Brain pericyte (primary cell): Measurements from ENCODE around the gene DDC.

Experiments used
- DNase-seq: peaks from one replicate; pipeline ENCODE4 v3.0.0-alpha.2; 2012; ENCODE audit warnings: low read depth, low spot score

The DDC gene, protein sequence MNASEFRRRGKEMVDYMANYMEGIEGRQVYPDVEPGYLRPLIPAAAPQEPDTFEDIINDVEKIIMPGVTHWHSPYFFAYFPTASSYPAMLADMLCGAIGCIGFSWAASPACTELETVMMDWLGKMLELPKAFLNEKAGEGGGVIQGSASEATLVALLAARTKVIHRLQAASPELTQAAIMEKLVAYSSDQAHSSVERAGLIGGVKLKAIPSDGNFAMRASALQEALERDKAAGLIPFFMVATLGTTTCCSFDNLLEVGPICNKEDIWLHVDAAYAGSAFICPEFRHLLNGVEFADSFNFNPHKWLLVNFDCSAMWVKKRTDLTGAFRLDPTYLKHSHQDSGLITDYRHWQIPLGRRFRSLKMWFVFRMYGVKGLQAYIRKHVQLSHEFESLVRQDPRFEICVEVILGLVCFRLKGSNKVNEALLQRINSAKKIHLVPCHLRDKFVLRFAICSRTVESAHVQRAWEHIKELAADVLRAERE

DNA sequence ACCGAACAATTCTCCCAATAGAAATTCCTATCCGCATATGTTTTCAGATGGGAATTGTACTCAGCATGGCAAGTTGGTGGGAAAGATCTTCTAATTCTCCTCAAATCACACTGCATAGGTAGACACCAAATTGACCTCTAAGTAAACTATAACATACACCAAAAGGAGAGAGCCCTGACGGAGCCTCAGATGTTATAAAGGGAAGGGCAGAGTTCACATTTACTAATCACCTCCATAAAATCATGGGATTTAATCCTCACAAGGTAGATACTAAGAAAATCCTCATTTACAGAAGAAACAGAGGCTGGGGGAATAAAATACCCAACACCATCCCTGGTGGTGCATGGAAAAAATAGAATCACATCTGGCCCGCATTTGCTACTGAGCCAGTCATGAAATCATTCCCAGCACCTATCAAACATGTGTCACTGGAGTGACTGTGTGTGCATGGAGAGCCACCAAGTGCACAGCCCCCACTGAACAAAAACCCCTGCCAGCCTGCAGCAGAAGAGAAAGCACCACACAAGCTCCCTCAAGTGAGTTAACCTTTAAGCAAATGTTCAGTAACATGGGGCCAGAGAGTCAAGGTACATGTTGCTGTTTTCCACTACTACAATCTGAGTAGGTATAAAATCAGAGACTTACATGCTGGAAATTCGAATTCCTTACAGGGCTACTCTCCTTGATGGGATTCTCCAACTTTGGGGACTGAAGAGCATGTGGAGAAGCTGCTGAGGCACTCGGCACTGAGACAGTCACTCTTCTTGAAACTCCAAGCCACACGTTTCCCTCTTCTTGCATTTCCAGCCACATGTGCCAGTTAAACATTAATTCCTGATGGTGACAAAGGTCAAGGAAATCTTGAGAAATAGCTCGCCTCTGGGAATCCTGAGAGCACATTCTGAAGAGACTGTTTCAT is at the start of gene DDC:
Gene DDC, minus strand, starts transcription at position 766 of the 919 bp plus-strand sequence. CDS start 21,320 bp downstream, outside the sequence.
- DNase-seq, result no peak

DNA sequence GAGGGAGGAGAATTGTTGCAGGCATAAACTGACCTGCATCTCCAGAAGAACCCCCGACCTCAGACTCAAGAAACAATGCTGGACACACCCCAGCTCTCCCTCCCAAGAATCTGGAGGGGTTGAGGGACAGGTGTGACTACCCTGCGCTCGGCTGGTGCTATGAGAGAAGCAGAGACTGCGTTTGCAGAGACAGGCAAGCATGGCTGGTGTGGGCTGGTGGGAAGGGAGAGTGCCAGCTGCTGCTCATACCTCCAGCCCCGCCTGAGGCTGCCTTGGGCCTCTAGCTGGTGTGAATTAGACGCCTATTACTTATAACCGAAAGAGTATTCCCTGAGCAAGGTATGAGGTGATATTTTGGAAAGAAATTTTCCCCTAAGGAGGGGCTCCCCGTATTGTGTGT is 48.3 kb upstream of the DDC start:
- no peak for DNase-seq

DNA sequence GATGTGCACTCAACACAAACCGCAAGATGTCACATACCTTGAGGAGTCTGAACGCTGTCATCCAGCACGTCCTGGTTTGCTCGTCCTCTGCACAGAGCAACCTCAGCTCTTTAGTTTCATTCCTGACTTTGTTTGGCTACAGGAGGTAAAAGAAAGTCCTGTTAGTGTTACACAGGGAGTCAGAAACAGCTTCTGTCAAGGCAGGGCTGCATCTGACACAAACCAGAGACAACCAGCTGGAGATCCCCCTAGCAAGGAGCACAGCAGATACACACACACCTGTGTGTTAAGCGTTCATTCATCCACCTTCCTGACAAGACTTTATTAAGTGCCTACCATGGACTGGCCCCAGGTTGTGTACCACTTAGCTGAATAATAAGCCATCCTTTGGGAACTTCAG is 47.5 kb upstream of the DDC start:
- no peak for DNase-seq

DNA sequence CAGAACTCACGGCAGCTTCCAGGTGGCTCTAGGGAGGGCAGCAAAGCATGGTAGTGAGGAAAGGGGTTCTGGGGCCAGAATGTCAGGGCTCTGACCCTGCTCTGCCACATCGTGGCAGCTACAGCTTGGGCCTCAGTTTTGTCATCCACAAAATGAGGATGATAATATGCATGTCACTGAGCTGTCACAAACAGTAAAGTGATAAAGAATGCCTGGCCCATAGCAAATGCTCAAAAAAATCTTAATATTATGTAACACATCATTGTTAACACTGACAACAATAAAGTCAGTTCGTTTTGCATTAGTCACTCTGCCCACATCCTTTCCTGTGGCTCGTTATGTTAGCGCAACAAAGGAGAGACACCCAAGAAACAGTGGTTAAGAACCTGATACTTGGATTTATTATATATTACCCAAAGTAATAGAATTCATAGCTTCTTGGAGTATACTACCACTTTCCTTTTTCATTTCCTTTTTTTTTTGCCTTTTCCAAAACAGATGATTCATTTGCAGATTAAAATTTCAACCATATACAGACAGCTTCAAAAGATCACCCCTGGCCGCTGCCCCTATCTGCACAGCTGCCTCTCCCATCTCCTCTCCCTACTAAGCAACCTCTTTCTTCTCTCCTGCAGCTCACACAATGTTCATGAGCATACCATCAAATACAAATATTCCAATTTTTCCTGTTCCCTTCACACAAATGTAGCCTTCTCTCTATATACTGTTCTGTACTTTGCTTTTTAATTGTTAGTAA is 45.5 kb upstream of the DDC start:
- DNase-seq, result no peak

DNA sequence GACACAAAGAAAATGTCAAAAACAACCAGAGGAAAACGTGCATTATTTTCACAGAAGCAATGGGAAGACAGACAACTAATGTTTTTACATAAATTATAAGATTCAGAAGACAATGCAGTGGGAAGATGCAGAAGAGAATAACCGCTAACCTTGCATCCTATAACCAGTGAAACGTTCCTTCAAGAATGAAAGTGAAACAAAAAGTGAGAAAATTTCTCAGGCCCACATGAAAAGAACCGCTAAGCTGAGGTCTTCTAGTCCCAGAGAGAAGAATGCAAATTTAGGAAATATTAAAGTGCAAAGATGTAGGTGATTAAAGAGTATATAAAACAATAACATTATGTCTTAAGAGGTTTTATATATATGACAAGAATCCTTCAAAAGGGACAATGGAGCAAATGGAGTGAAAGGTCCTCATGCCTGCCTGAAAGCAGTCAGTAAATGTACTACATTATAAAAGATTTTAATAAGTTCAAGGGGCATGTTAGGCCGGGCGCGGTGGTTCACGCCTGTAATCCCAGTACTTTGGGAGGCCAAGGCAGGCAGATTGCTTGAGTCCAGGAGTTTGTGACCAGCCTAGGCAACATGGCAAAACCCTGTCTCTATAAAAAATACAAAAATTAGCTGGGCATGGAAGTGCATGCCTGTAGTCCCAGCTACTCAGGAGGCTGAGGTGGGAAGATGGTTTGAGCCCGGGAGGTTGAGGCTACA is 43.1 kb upstream of the DDC start:
- DNase-seq, result no peak

DNA sequence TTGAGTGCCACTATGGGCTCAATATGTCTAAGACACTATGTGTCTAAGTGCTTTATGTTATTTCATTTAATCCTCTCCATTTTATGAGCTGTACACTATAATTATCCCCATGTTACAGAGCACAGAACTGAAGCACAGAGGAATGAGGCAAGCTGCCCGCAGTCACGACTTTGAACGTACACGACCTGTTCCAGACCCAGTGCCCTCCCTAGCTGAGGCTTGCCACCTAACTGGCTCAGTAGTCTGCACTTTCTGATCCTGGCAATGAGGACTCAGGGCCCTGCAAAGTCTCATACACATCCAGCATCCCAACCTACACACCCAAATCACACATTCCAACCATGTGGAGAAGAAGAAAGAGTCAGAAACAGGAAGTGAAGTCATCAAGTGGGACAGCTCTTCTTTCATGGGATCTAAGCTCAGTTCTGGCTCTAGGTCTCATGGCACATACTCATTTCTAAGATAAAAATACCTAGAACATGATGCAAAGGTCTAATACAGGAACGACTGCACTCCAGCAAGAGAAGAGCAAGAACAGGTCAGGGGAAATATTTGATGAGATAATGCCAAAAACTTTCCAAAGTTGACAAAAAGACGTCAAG is 42.4 kb upstream of the DDC start:
- no peak for DNase-seq

DNA sequence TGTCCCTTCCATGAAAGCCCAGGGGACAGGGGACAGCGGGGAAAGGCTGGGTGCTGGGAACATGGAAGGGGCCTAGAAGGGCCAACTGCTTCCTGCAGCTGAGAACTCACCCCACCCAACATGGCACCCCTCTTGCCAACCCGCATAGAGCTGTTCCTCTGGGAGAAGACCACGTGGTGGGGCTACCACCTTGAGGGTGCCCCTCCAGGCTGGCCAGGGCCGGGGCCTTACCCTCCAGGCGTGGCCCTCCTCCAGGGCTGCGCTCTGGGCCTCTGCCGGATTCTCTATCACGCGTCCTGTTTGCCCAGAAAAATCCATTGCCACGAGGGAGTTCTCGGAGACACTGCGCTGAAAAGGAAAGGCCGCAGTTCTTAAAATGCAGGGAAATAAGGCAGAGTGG is 39.9 kb upstream of the DDC start:
- no peak for DNase-seq

DNA sequence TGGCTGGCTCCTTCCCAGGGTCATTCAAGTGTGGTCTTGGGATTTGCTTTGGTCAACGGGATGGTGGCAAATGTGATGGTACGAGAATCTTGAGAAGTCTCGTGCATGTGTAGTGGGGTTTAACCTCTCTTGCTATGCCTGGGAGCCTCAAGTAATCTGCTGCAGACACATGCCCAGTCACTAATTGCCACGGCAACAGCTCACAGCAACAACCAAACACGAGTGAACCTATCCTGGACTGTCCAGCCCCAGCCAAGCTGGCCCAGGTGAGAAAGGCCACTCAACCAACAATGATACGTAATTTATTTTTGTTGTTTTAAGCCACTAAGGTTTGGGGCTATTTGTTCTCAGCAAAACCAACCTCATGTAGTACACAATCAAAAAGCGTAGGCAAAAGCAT is 38.1 kb upstream of the DDC start:
- DNase-seq, result no peak

DNA sequence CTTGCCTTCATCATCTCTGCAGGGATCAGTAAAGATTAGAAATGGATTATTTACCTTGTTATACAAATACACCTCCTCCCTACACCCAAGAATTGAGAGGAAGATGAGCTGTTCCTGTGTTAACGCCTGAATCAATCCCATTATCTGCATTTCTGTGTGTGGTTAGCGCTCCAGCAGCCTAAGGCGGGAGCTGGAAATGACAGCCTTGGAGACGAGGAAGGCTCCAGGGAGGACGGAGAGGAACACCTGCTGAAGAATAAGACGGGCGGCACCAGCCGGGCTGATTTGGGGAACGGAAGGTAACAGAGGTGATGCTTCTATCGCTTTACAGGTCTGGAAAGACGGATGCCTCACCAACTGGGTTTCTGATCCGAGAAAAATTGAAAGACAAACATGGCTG is 34.2 kb upstream of the DDC start:
- no peak for DNase-seq

DNA sequence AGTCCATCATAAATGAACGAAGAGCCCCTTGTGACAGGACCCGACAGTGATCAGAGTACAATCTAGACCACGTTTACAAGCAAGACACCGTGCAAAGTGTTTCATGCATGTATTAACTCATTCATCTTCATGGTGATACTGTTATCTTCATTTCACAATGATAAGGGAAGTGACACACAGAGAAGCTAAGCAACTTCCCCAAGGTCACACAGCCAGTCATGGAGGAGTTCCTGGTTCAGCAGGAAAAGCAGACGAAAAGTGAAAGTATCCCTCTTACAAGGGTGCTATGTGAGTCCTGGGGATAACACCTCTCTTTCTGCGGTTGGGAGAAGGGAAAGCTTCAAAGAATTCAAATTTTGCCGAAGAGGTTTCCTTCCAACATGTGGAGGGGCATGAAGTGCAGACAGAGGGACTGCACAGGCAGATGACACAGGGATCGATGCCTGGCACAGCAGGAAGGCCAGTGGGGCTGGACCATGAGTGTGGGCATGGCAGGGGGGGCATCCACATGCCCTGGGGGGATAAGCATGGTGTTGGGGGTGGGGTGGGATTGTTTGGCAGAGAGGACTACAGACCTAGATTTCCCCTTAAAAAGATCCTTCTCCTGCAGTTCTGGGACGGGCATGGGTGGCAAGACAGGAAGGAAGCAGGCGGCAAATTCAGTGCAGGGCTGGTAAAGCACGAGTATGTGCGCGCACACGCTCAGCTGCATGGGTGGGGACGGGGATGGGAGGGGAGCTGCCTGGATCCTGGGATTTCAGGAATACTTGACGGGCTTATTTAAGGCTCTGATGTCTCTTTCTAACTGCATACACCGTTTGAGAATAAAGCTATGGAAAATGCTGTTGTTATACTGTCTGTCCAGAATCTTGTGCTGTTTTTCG is 33.5 kb upstream of the DDC start:
- DNase-seq, result no peak

DNA sequence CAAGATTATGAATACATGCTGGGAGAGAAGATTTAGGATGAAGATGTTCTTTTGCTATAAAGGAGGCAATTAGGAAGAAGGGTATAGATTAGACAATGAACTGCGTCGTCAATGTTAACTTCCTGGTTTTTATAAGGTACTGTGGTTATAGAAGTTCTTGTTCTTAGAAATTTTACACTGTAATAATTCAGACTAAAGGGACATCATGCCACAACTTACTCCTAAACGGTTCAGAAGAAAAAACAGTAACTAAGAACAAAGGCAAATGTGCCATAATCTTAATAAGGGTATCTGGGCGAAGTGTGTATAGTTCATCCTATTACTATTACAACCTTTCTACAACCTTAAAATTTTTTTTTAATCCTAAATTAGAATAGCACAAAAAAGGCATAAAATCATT is 31.3 kb upstream of the DDC start:
- DNase-seq, result no peak

DNA sequence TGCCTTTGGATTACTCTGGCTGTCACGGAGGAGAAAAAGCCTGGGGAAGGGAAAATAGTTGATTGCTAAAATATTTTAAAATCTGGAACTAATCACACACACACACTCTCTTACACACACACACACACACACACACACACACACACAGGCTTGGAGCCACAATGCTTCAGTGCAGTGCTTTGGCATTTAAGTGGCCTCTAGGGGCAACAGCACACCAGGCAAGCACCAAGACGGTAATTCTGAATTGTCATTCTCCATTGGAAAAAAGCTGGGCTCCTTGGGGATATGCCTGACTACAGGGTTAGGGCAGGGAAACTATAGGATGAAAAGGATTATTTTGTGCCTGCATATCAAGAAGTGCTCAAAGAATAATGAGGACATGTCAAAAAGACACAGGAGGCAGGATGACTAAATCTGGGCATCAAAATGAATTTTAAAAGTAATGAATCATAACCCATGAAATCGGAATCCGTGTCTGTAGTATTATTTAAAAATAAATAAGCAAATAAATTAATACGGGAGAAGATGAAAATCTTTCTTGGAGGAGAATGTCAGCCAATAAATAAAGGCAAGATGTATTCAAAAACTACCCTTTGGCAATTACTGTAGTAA is 30.4 kb upstream of the DDC start:
- DNase-seq, result no peak

DNA sequence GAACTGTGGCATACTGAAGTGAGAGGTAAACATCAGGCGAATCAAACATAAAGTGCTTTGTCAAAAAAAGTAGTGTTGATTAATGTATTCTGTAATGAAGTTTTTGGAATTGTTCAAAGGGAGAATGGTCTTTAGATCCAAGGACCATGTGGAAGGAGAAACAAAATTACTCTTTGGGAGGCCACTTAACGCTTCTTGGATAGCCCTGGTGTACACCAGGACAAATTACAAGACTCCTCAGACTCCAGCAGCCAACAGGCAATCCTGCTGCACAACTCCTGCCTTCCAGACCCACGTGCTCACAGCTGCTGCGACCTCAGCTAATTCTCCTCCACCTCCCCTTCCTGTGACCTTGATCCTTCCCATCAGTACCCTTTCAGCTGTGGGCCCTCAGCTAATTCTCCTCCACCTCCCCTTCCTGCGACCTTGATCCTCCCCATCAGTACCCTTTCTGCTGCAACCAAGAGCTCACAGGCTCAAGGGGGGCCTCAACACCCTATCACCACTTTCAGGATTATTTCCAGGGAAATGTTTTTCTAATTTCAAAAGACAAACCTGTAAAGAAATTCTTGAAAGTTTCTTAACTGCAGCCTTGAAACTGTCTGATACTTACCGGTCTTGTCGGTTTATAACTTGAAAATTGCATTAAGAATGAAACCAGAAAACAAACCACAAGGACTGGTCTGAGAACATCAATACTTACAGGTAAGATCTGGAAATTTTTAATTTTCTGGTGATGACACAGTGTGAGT is 29.7 kb upstream of the DDC start:
- DNase-seq, result no peak

DNA sequence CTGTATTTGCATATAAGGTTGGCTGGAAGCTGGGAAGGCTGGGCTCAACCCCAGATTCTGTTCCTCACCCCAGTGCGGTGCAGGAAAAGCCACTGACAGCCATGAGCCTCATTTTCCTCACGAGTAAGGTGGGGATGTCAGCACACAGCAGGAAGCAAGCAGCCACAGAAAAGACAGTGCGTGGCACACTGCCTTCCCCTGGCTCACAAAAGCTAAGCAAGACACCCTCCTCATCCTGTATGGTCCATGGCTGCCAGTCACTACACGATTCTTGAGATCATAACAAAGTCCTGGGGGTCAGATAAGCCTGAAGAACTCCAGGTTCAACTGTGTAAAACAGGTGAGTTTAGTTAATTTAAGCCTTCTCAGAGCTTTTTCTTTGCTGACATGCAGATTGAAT is 28.9 kb upstream of the DDC start:
- no peak for DNase-seq

DNA sequence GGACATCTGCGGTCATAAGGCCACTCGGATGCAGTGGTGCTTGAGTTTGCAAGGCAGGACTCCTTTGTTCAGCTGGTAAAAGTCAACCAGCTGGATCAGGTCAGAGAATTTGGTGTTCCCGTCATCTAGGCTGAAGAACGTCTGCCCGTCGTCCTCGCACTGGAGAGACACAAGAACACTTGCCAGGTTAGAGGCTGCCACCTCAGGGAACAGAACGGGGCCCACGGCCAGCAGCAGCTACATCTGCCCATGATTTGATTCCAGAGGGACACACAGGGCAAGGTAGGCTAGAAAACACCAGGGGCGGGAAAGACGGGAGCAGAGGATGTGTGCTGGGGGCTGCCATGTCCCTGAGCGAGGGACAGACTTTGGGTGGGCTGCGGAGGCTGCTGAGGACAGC is 27.7 kb upstream of the DDC start:
- no peak for DNase-seq

DNA sequence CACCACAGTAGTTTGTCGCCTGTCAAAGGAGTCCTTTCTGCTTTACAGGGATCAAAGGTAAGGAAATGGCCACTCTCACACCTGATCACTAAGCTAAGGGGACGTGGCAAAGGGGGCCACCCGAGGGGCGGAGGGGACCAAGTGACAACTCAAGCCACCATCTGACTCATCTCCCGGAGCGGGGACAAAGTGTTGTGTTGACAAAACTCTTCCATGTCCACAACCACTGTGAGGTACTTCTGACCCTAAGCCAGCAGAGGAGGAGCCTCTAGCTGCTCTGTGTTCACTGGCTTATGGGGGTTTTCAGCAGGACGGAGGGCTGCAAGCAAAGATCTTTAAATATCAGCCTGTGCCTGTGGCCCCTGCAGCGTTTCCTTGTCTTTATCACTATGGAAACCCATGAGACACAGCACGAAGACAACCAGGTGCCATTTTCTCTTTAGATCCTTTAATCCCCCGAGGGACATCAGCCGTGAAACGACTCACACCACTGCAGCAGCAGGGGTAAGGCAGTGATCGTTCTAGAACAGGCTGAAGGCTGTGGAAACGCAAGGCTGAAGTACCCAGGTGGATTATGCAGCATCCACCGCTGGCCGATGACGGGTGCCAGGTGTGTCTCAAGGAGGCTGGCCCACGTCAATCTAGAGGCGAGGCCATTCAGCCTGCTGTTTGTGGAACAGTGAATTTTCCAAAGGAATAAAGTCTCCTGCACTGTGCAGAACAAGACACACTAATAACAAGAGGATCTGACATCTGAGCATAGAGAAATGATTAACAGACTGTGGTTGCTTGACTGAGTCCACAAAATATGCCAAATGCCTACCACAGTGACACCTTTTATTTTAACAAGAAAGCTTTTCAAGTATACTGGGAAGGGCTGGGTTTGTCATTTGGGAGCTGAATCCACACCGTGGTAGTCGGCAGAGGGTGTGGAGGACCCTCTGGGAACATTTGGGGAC is 26.6 kb upstream of the DDC start:
- no peak for DNase-seq

DNA sequence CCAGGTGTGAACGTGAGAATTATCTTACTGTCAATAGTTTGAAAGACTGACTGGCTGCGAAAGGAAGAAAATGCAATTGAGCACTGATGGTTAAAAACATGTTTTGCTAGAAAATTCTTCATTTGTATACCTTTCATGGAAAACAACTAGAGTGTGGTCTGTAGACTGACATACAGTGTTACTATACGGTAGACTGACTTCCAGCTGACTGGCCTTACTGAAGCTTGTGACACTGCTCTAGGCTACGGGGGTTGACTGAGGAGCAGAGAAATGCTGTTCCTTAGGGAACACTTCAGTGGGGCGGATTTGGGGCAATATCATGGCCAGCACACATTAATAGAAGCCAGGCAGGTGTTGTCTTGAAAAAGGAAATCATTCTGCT is 25.9 kb upstream of the DDC start:
- no peak for DNase-seq

DNA sequence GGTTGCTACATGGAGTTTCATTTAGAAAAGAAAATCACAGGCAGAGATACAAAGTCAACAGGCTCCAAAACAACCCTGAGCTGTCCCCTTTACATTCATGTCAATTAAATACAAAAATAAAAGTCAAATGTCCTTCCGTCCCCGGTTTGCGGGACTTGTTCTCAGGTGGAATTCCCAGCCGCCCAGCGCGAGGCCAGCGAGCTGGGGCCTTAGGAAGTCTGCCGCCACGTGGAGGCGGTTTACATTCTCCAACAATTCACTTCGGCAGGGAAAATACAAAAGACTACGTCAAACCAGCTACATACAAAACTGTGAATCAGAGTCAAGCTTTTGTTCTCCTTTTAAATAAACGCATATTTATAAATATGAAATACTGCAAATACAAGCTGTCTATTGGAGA is 25.3 kb upstream of the DDC start:
- no peak for DNase-seq
